ENCODE results near the gene OTOP2. TPM values are rescaled to one million over a fixed set of nuclear protein-coding genes. Genes with fewer than 3 reads are reported as not detected.
A peak's percentile ranks its signal among the peaks of the same experiment; 100 is the strongest.
"Not testable (repeated sequence)": the region's sequence is repeated elsewhere in the genome, so short reads cannot be mapped to it uniquely, and the experiment has no call there.

Gene OTOP2
- total RNA-seq, 4 donors from 2014 or later: not detected

- 74 to 82% methylated on average over 7 of the region's 7 CpGs for WGBS, 2 donors
Measured at GRCh38 chr17:74904687-74905409, 19.2 kb upstream of the OTOP2 start.

GRCh38 chr17:74906214-74906793 is 17.8 kb upstream of the OTOP2 start:
- intact Hi-C loops (cut with DNase I; ENCODE audit: low total_unique reads); H3K4me3 ChIP-seq (ENCODE audit: low read depth, poor library complexity, severe bottlenecking); DNase-seq (ENCODE audit: low spot score in 2 of 2): not testable (repeated sequence)
- WGBS, 2 donors: 73 to 74% methylated on average over 6 of the region's 6 CpGs

More at GRCh38 chr17:74904687-74905409, 19.2 kb upstream of the OTOP2 start:
- no peak overlapping the region for H3K4me3 ChIP-seq (ENCODE audit: low read depth, poor library complexity, severe bottlenecking)
- TF ChIP-seq POLR2A (IDR thresholded peaks at IDR 0.05) (no peak), CTCF (IDR thresholded peaks at IDR 0.05) (no peak)
- intact Hi-C loops (cut with DNase I; ENCODE audit: low total_unique reads): no loop called here
- DNase-seq (ENCODE audit: low spot score in 2 of 2): no peak

GRCh38 chr17:74907012-74907411 is 17.1 kb upstream of the OTOP2 start:
- H3K4me3 ChIP-seq (ENCODE audit: low read depth, poor library complexity, severe bottlenecking): no peak overlapping the region
- DNase-seq (ENCODE audit: low spot score in 2 of 2): no peak
- TF ChIP-seq POLR2A (IDR thresholded peaks at IDR 0.05) (no peak), CTCF (IDR thresholded peaks at IDR 0.05) (no peak)
- WGBS, 2 donors: 92 to 95% methylated on average over 29 to 32 of the region's 34 CpGs
- intact Hi-C loops (cut with DNase I; ENCODE audit: low total_unique reads): no loop called here

GRCh38 chr17:74909097-74909496 is 15.0 kb upstream of the OTOP2 start:
- H3K4me3 ChIP-seq (ENCODE audit: low read depth, poor library complexity, severe bottlenecking); DNase-seq (ENCODE audit: low spot score in 2 of 2); intact Hi-C loops (cut with DNase I; ENCODE audit: low total_unique reads): not testable (repeated sequence)
- 69 to 75% methylated on average over 4 of the region's 4 CpGs for WGBS, 2 donors

GRCh38 chr17:74911423-74911822 is 12.7 kb upstream of the OTOP2 start:
- H3K4me3 ChIP-seq (ENCODE audit: low read depth, poor library complexity, severe bottlenecking); intact Hi-C loops (cut with DNase I; ENCODE audit: low total_unique reads); DNase-seq (ENCODE audit: low spot score in 2 of 2): not testable (repeated sequence)
- WGBS, 2 donors: 77 to 78% methylated on average over 8 of the region's 8 CpGs

- intact Hi-C loops (cut with DNase I; ENCODE audit: low total_unique reads): no loop called here
- H3K4me3 ChIP-seq (ENCODE audit: low read depth, poor library complexity, severe bottlenecking): no peak overlapping the region
- WGBS, 2 donors: 82 to 85% methylated on average over 13 of the region's 13 CpGs
- no peak for DNase-seq (ENCODE audit: low spot score in 2 of 2)
- no peak for TF ChIP-seq CTCF (IDR thresholded peaks at IDR 0.05)
- TF ChIP-seq POLR2A (IDR thresholded peaks at IDR 0.05): no peak
Measured at GRCh38 chr17:74916136-74916850, 7.8 kb upstream of the OTOP2 start.

GRCh38 chr17:74916851-74917199 is 7.2 kb upstream of the OTOP2 start:
- DNase-seq (ENCODE audit: low spot score in 2 of 2): no peak
- TF ChIP-seq CTCF (IDR thresholded peaks at IDR 0.05) (peak in 1 of 3 donors; percentile 21), POLR2A (IDR thresholded peaks at IDR 0.05) (no peak)
- H3K4me3 ChIP-seq (ENCODE audit: low read depth, poor library complexity, severe bottlenecking): no peak overlapping the region
- 85 to 93% methylated on average over 11 of the region's 11 CpGs for WGBS, 2 donors
- intact Hi-C loops (cut with DNase I; ENCODE audit: low total_unique reads): no loop called here
